ENCODE results near the gene GPR137B.

Gene GPR137B

DNA sequence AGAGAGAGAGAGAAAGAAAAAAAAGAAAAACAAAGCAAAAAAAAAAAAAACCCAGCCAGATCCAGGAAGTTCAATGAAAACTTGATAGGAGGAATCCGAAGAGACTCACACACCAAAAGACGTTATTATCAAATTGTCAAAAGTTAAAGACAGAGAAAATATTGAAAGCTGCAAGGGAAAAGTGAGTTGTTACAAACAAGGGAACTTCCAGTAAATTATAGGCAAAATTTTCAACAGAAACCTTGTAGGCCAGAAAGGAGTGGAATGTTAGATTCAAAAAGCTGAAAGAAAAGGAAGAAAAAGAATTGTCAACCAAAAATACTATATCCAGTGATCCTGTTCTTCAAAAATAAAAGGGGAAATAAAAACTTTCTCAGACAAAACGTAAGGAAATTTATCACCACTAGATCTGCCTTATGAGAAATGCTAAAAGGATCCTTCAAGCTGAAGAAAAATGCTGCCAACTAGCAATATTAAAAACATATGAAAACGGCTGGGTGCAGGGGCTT is 115.8 kb downstream of the GPR137B start:
- Histone ChIP-seq H3K4me2 (ENCODE audit: low read length) (no peak overlapping the region), H4K20me1 (ENCODE audit: control insufficient read depth, insufficient read depth, low read depth, low read length) (no peaks in the 10 kb centered on the region), H3K27ac (ENCODE audit: low read depth, low read length) (no peak overlapping the region), H3K9me2 (replicated peaks; ENCODE audit: control insufficient read depth, low read length) (no peaks in the 10 kb centered on the region), H3K27me3 (ENCODE audit: control insufficient read depth, low read length) (no peaks in the 10 kb centered on the region), H3K4me3 (ENCODE audit: low read length) (no peak overlapping the region), H3K9me3 (ENCODE audit: control insufficient read depth, insufficient read depth, low read length) (peaks cover 13% of the 10 kb centered on the region; the same call in 1 of the 2 replicates), H3K79me2 (ENCODE audit: control insufficient read depth, low read length) (peaks cover 49% of the 10 kb centered on the region), H3K4me1 (ENCODE audit: control insufficient read depth, low read length) (no peaks in the 10 kb centered on the region), H3K36me3 (ENCODE audit: control insufficient read depth, low read length) (peaks cover 58% of the 10 kb centered on the region), H3F3A (ENCODE audit: control insufficient read depth, insufficient read depth) (peaks cover 3% of the 10 kb centered on the region; the same call in 1 of the 2 replicates)
- TF ChIP-seq EZH2phosphoT487 (IDR thresholded peaks at IDR 0.05; ENCODE audit: borderline replicate concordance, low read length) = no peak
- TF ChIP-seq, protein P1, sequence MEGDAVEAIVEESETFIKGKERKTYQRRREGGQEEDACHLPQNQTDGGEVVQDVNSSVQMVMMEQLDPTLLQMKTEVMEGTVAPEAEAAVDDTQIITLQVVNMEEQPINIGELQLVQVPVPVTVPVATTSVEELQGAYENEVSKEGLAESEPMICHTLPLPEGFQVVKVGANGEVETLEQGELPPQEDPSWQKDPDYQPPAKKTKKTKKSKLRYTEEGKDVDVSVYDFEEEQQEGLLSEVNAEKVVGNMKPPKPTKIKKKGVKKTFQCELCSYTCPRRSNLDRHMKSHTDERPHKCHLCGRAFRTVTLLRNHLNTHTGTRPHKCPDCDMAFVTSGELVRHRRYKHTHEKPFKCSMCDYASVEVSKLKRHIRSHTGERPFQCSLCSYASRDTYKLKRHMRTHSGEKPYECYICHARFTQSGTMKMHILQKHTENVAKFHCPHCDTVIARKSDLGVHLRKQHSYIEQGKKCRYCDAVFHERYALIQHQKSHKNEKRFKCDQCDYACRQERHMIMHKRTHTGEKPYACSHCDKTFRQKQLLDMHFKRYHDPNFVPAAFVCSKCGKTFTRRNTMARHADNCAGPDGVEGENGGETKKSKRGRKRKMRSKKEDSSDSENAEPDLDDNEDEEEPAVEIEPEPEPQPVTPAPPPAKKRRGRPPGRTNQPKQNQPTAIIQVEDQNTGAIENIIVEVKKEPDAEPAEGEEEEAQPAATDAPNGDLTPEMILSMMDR (IDR thresholded peaks at IDR 0.05; ENCODE audit: low read depth, low read length, poor library complexity, severe bottlenecking) = no peak
